ENCODE measurements around the gene TIMM44.
A peak's percentile ranks its signal among the peaks of the same experiment; 100 is the strongest.

Gene TIMM44

DNA sequence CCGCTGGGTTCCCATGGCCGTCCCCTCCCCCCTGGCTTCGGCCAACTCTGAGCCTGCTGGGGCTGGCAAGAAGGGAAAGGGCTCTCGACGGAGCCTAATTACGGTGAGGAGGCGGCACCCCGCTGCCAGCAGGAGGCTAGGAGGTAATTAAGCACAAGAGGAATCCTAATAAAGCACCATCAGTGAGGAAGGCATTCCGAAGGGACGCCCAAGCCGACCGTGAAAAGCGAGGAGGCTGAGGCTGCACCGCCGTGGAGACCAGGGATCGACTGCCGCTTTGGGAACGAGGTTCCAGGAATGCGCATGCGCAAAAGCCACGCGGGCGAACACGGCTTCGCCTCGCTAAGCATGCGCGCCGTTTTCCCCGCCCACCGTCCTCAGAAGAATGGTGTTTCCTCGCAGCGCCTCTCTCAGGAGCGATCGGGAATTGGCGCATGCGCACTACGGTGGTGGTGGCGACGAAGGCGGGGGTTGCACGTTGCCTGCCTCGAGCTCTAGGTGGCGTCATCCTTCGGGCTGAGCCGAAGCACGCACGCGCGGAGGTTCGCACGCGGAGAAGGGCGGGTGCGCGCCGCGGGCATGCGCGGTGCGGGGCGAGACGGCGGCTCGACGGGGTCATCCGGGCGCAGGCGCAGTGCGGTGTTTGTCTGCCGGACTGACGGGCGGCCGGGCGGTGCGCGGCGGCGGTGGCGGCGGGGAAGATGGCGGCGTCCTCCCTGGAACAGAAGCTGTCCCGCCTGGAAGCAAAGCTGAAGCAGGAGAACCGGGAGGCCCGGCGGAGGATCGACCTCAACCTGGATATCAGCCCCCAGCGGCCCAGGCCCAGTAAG lies 40.0 kb downstream of the TIMM44 start, which contains the start of gene MAP2K7:
MAP2K7 (plus strand) TSS at position 634 of the 830 bp plus-strand sequence; CDS start at position 702, 68 bp downstream.
- peak; percentile 84 for ATAC-seq
- TF ChIP-seq ZNF70 (CRISPR knock-in tag; IDR thresholded peaks at IDR 0.05) (no peak), ARNTL (CRISPR knock-in tag; IDR thresholded peaks at IDR 0.05; ENCODE audit: borderline replicate concordance, low read depth) (no peak), RARB (CRISPR knock-in tag; IDR thresholded peaks at IDR 0.05) (no peak), OSR1 (CRISPR knock-in tag; IDR thresholded peaks at IDR 0.05) (no peak)
- TF ChIP-seq, protein P1, sequence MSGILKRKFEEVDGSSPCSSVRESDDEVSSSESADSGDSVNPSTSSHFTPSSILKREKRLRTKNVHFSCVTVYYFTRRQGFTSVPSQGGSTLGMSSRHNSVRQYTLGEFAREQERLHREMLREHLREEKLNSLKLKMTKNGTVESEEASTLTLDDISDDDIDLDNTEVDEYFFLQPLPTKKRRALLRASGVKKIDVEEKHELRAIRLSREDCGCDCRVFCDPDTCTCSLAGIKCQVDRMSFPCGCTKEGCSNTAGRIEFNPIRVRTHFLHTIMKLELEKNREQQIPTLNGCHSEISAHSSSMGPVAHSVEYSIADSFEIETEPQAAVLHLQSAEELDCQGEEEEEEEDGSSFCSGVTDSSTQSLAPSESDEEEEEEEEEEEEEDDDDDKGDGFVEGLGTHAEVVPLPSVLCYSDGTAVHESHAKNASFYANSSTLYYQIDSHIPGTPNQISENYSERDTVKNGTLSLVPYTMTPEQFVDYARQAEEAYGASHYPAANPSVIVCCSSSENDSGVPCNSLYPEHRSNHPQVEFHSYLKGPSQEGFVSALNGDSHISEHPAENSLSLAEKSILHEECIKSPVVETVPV (CRISPR knock-in tag; IDR thresholded peaks at IDR 0.05), result no peak
- TF ChIP-seq, protein P2, sequence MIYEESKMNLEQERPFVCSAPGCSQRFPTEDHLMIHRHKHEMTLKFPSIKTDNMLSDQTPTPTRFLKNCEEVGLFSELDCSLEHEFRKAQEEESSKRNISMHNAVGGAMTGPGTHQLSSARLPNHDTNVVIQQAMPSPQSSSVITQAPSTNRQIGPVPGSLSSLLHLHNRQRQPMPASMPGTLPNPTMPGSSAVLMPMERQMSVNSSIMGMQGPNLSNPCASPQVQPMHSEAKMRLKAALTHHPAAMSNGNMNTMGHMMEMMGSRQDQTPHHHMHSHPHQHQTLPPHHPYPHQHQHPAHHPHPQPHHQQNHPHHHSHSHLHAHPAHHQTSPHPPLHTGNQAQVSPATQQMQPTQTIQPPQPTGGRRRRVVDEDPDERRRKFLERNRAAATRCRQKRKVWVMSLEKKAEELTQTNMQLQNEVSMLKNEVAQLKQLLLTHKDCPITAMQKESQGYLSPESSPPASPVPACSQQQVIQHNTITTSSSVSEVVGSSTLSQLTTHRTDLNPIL (CRISPR knock-in tag; IDR thresholded peaks at IDR 0.05; ENCODE audit: low read depth), result no peak

DNA sequence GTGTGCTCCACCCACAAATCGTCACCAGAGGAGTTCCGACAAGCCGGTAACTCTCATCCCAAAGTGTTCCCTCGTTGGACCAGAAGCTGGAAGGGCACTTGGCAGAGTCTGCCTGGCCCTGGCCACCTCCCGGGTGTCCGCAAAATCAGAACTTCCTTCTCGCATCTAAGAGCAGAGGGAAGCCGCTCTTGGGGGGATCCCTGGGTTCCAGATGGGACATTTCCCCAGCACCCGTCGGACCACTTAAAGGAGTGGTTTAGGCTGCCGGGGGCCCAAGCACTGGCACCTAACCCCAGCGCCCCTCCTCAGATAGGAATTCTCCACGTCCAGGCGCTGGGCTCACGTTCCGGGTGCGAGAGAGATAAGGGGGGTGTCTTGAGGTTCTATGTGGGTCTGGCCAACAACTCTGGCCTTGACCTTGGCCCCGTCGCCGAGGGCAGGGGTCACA lies 40.6 kb downstream of the TIMM44 start:
- no peak for ATAC-seq
- TF ChIP-seq ZNF70 (CRISPR knock-in tag; IDR thresholded peaks at IDR 0.05) (no peak), ZNF565 (CRISPR knock-in tag; conservative IDR thresholded peaks at IDR 0.05; ENCODE audit: low read depth) (no peak), ZC3H10 (CRISPR knock-in tag; IDR thresholded peaks at IDR 0.05) (no peak), ARNTL (CRISPR knock-in tag; IDR thresholded peaks at IDR 0.05; ENCODE audit: borderline replicate concordance, low read depth) (no peak), ISL1 (CRISPR knock-in tag; IDR thresholded peaks at IDR 0.05) (no peak), ESRRG (CRISPR knock-in tag; IDR thresholded peaks at IDR 0.05) (no peak), BACH2 (CRISPR knock-in tag; IDR thresholded peaks at IDR 0.05; ENCODE audit: borderline replicate concordance) (no peak), ZFP3 (CRISPR knock-in tag; IDR thresholded peaks at IDR 0.05) (no peak), TOX (CRISPR knock-in tag; IDR thresholded peaks at IDR 0.05; ENCODE audit: borderline replicate concordance) (no peak), ZFP30 (CRISPR knock-in tag; IDR thresholded peaks at IDR 0.05) (no peak)

DNA sequence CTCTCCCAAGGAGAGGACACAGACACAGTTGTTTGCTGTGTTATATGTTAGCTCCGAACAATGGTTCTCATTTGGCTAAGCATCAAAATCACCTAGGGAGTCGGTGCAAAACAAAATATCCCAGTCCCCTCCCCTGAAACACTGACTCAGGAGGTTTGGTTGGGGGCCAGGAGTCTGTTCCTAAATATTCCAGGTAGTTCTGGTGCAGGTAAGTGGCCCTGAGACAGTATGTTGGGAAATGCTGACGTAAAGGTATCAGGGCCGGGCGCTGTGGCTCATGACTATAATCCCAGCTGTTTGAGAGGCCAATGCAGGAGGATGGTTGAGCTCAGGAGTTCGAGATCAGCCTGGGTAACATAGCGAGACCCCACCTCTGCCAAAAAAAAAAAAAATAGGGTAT lies 42.1 kb downstream of the TIMM44 start:
- no peak for TF ChIP-seq ZFP3 (CRISPR knock-in tag; IDR thresholded peaks at IDR 0.05)
- TF ChIP-seq CSDC2 (CRISPR knock-in tag; IDR thresholded peaks at IDR 0.05), result no peak
- TF ChIP-seq, protein P3, sequence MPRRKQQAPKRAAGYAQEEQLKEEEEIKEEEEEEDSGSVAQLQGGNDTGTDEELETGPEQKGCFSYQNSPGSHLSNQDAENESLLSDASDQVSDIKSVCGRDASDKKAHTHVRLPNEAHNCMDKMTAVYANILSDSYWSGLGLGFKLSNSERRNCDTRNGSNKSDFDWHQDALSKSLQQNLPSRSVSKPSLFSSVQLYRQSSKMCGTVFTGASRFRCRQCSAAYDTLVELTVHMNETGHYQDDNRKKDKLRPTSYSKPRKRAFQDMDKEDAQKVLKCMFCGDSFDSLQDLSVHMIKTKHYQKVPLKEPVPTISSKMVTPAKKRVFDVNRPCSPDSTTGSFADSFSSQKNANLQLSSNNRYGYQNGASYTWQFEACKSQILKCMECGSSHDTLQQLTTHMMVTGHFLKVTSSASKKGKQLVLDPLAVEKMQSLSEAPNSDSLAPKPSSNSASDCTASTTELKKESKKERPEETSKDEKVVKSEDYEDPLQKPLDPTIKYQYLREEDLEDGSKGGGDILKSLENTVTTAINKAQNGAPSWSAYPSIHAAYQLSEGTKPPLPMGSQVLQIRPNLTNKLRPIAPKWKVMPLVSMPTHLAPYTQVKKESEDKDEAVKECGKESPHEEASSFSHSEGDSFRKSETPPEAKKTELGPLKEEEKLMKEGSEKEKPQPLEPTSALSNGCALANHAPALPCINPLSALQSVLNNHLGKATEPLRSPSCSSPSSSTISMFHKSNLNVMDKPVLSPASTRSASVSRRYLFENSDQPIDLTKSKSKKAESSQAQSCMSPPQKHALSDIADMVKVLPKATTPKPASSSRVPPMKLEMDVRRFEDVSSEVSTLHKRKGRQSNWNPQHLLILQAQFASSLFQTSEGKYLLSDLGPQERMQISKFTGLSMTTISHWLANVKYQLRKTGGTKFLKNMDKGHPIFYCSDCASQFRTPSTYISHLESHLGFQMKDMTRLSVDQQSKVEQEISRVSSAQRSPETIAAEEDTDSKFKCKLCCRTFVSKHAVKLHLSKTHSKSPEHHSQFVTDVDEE (CRISPR knock-in tag; IDR thresholded peaks at IDR 0.05), result no peak
- TF ChIP-seq ZNF565 (CRISPR knock-in tag; conservative IDR thresholded peaks at IDR 0.05; ENCODE audit: low read depth), result no peak
- TF ChIP-seq TOX (CRISPR knock-in tag; IDR thresholded peaks at IDR 0.05; ENCODE audit: borderline replicate concordance), result no peak
- TF ChIP-seq OSR1 (CRISPR knock-in tag; IDR thresholded peaks at IDR 0.05), result no peak
- TF ChIP-seq ZC3H10 (CRISPR knock-in tag; IDR thresholded peaks at IDR 0.05), result no peak
- no peak for TF ChIP-seq GLIS3 (CRISPR knock-in tag; IDR thresholded peaks at IDR 0.05)
- TF ChIP-seq BACH2 (CRISPR knock-in tag; IDR thresholded peaks at IDR 0.05; ENCODE audit: borderline replicate concordance), result no peak
- TF ChIP-seq ZNF70 (CRISPR knock-in tag; IDR thresholded peaks at IDR 0.05), result no peak
- TF ChIP-seq SNAI2 (CRISPR knock-in tag; IDR thresholded peaks at IDR 0.05), result no peak
- no peak for TF ChIP-seq TCF4 (CRISPR knock-in tag; IDR thresholded peaks at IDR 0.05; ENCODE audit: borderline replicate concordance)
- TF ChIP-seq RARB (CRISPR knock-in tag; IDR thresholded peaks at IDR 0.05), result no peak
- ATAC-seq, result no peak

DNA sequence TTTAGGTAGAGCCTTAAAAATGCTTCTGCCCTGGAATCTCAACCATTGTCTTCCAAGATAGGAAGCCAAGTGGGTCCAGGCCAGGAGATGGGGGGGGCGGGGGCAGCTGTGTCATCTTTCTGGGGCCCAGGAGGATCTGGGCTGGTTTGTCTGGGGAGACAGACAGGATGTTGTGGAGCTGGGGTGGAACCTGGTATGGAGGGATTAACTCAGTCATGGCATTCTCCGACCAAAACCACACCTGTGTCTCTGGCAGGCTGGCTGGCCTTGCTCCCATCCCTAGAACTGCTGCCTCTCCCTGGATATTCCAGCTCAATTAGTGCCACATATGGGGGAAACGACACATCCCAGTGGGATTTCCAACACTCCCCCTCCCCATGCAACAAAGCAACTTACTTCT lies 42.5 kb downstream of the TIMM44 start:
- no peak for ATAC-seq
- TF ChIP-seq ZC3H10 (CRISPR knock-in tag; IDR thresholded peaks at IDR 0.05), result no peak
- no peak for TF ChIP-seq SNAI2 (CRISPR knock-in tag; IDR thresholded peaks at IDR 0.05)
- TF ChIP-seq TOX (CRISPR knock-in tag; IDR thresholded peaks at IDR 0.05; ENCODE audit: borderline replicate concordance), result no peak
- TF ChIP-seq, protein P1 (CRISPR knock-in tag; IDR thresholded peaks at IDR 0.05), result no peak
- TF ChIP-seq, protein P4, sequence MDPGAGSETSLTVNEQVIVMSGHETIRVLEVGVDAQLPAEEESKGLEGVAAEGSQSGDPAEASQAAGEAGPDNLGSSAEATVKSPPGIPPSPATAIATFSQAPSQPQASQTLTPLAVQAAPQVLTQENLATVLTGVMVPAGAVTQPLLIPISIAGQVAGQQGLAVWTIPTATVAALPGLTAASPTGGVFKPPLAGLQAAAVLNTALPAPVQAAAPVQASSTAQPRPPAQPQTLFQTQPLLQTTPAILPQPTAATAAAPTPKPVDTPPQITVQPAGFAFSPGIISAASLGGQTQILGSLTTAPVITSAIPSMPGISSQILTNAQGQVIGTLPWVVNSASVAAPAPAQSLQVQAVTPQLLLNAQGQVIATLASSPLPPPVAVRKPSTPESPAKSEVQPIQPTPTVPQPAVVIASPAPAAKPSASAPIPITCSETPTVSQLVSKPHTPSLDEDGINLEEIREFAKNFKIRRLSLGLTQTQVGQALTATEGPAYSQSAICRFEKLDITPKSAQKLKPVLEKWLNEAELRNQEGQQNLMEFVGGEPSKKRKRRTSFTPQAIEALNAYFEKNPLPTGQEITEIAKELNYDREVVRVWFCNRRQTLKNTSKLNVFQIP (CRISPR knock-in tag; IDR thresholded peaks at IDR 0.05; ENCODE audit: borderline replicate concordance, low read depth), result no peak
- TF ChIP-seq ARNTL (CRISPR knock-in tag; IDR thresholded peaks at IDR 0.05; ENCODE audit: borderline replicate concordance, low read depth), result no peak
- no peak for TF ChIP-seq ESRRG (CRISPR knock-in tag; IDR thresholded peaks at IDR 0.05)
- TF ChIP-seq, protein P5, sequence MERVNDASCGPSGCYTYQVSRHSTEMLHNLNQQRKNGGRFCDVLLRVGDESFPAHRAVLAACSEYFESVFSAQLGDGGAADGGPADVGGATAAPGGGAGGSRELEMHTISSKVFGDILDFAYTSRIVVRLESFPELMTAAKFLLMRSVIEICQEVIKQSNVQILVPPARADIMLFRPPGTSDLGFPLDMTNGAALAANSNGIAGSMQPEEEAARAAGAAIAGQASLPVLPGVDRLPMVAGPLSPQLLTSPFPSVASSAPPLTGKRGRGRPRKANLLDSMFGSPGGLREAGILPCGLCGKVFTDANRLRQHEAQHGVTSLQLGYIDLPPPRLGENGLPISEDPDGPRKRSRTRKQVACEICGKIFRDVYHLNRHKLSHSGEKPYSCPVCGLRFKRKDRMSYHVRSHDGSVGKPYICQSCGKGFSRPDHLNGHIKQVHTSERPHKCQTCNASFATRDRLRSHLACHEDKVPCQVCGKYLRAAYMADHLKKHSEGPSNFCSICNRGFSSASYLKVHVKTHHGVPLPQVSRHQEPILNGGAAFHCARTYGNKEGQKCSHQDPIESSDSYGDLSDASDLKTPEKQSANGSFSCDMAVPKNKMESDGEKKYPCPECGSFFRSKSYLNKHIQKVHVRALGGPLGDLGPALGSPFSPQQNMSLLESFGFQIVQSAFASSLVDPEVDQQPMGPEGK (CRISPR knock-in tag; IDR thresholded peaks at IDR 0.05; ENCODE audit: borderline replicate concordance), result no peak
- no peak for TF ChIP-seq OSR1 (CRISPR knock-in tag; IDR thresholded peaks at IDR 0.05)
- TF ChIP-seq ISL1 (CRISPR knock-in tag; IDR thresholded peaks at IDR 0.05), result no peak
- TF ChIP-seq ZNF70 (CRISPR knock-in tag; IDR thresholded peaks at IDR 0.05), result no peak
- no peak for TF ChIP-seq ZNF565 (CRISPR knock-in tag; conservative IDR thresholded peaks at IDR 0.05; ENCODE audit: low read depth)
